IPS-11a (cell line): ENCODE results near the gene NINL.
"Not testable (repeated sequence)": the region's sequence is repeated elsewhere in the genome, so short reads cannot be mapped to it uniquely, and the experiment has no call there.

Experiments used
- H3K4me3 ChIP-seq: one replicate; pipeline ENCODE4 v1.5.1; 2013; ENCODE audit warnings: low read depth, low read length, control low read depth

The NINL gene

DNA sequence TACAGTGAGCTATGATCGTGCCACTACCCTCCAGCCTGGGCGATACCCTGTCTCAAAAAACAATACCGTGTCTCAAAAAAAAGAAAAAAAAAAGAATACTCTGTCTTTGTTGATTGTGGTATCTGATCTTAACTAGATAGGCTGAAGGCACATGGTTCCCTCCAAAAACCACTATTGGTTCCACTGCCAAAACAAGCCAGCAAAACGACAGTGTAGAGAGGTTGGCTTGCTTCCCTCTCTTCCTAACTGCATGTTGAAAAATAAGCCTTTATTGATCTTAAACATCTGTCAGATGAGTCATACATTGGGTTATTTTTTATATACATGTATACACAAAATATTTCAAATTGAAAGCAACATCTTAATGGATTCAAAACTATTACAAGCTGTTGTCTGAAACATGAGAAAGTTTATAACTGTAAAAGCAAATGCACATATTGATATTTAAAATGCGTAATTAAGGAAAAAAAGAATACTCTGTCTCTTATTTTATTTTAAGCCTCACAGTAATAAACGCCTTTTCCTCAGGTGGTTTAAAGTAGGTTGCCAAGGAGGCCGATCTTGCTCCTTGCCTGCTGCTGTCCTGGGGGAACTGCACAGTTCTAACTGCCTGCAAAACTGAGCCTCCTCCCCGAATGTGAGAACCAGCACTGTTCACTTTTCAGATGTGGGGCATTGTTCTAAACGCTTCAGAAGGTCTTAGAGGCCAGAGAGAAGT is 7.0 kb upstream of the NINL start:
- H3K4me3 ChIP-seq, result no peak overlapping the region

GRCh38 chr20:25590778-25591177 is 5.4 kb upstream of the NINL start:
- not testable (repeated sequence) for H3K4me3 ChIP-seq

- H3K4me3 ChIP-seq, result no peak overlapping the region
These were observed 3.2 kb upstream of the NINL start for GRCh38 chr20:25588491-25588890.

GRCh38 chr20:25587536-25587935 is 2.2 kb upstream of the NINL start:
- H3K4me3 ChIP-seq, result no peak overlapping the region

- H3K4me3 ChIP-seq, result no peak overlapping the region
These were observed 1.5 kb upstream of the NINL start for GRCh38 chr20:25586877-25587276.

DNA sequence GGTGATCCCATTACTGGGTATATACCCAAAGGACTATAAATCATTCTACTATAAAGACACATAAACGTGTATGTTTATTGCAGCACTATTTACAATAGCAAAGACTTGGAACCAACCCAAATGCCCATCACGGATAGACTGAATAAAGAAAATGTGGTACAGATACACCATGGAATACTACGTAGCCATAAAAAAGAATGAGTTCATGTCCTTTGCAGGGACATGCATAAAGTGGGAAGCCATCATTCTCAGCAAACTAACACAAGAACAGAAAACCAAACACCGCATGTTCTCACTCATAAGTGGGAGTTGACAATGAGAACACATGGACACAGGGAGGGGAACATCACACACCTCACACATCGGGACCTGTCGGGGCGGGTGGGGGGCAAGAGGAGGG is 1.7 kb downstream of the NINL start:
- H3K4me3 ChIP-seq, result not testable (repeated sequence)

GRCh38 chr20:25580711-25581110 is 4.6 kb downstream of the NINL start:
- no peak overlapping the region for H3K4me3 ChIP-seq

DNA sequence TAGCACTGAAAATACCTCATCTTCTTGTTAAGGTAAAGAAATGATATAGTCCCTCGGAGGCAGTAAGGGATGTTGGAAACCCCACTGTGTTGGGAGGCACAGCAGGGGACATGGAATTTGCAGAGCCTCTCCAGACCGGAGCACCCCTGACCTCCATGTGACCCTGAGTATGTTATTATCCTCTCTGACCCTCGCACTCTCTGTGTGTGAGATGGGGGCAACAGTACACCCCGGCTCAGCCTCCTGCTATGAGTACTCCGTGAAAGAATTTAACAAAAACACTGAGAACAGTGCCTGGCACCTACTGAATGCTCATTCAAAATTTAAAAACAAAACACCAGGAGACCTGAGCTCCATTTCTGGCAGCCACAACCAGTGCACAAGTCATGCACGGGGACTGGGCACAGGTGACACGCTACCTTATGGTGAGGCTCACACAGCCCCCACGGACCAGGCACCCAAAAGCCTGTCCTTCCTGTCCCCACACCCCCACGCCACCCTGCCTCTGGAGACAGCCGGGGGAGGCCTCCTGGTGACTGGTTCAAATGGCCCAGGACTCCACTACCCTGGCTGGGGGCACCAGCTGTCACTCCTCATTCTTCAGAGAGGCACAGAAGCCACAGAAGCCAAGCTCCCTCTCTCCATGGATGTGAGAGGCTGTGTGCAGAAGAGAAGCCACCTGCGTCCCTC is 6.1 kb downstream of the NINL start:
- no peak overlapping the region for H3K4me3 ChIP-seq

- H3K4me3 ChIP-seq, result no peak overlapping the region
These were observed 8.4 kb downstream of the NINL start for GRCh38 chr20:25576783-25577530.

- H3K4me3 ChIP-seq, result no peak overlapping the region
These were observed 10.9 kb downstream of the NINL start for GRCh38 chr20:25574411-25574810.

DNA sequence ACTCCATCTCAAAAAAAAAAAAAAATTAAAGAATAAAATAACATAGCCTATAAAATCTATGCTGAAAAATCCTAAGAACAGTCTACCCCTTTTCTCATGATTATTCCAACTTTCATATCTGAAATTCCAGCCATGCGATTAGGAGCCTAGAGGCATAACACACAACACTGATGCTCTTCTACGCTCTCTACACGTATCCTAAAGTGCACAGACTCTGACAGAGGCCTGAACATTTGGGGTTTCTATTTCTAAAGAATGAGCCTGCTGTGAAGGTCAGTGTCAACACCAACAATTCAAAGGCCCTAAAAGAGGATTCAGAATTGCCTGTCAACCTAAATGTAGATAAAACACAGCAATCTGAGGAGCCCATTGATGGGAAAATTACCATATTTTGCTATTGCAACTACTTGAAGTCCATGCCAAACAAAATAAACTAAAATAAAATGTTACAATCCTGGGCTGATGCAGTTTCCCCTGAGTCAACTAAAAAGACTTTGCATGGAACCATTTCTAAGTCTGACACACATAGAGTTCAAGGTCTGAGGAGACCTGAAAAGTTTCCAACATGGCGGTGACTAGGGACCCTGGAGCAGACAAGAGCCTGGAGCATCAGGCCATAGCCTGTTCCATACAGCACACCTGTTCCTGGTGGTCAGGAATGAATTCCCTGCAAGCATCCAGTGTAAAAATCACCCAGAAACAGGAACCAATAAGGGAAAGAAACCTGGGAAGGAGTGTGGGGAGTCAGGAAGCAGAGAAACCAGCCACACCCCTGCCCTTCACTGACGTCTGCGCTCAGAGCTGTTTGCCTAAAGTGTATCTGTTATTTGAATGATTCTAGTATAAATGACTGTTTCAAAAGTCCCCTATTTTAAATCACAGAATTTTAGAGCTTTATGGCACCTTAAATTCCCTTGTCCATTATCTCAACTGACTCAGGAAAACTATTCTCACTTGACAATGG is 11.8 kb downstream of the NINL start:
- H3K4me3 ChIP-seq, result no peak overlapping the region

DNA sequence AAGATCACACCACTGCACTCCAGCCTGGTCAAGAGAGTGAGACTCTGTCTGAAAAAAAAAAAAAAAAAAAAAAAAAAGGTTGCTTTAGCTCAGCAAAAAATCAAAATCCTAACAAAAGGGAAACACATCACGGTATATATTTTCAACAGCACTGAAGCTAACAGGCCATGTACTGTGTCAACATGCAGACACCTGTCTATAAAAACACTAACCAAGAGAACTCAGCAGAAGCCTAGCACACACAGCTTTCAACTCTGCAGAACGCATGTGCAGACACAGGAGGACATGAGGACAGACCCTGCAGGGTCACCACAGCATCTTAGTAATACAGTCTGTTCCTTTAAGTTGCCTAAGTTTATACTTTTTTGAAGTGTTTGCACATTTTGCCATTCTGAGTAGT is 13.5 kb downstream of the NINL start:
- H3K4me3 ChIP-seq, result no peak overlapping the region

DNA sequence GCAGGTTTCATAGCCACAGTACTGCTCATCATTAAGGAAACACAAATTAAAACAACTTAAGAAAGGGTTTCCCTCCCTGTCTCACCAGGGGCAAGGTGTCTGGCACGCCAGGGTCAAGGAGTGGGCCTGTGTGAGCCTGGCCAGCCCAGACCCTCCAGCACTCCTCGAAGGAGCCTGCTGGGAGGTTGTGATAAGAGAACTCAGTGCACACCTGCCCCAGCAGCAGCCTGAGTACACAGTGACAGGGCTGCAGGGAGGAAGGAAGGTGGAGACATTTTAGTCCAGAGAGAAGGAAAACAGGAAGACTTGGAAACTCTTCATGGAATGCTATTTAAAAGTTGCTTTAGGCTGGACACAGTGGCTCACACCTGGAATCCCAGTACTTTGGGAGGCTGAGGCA is 14.1 kb downstream of the NINL start:
- no peak overlapping the region for H3K4me3 ChIP-seq

DNA sequence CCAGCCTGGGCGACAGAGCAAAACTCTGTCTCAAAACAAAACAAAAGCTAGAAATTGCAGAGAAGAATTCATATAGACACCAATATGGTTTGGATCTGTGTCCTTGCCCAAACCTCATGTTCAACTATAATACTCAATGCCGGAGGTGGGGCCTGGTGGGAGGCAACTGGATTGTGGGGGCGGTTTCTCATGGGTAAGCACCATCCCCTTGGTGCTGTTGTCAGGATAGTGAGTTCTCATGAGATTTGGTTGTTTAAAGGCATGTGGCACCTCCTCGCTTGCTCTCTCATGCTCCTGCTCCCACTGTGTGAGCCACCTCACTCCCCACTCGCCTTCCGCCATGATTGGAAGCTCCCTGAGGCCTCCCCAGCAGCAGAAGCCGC is 15.2 kb downstream of the NINL start:
- H3K4me3 ChIP-seq, result no peak overlapping the region

GRCh38 chr20:25567286-25567685 is 18.0 kb downstream of the NINL start:
- no peak overlapping the region for H3K4me3 ChIP-seq

- no peak overlapping the region for H3K4me3 ChIP-seq
These were observed 18.5 kb downstream of the NINL start for GRCh38 chr20:25566821-25567220.

DNA sequence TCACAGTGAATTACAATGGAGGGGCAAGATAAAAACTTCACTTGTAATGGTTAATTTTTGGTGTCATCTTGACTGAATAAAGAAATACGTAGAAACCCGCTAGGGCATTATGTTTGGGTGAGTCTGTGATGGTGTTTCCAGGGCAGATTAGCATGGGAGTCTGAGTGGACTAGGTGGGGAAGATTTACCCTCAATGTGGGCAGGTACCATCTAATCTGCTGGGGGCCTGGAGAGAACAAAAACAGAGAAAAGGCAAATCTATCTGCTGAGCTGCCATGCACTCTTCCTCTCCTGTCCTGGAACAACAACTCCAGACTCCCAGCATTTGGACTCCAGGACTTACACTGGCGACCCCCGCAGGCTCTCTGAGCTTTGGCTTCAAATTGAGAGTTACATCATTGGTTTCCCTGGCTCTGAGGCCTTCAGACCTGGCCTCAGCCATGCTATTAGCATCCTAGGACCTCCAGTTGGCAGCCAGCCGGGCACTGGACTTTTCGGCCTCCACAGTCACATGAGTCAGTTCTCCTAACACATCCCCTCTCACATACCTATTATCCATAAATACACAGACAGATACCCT is 19.7 kb downstream of the NINL start:
- no peak overlapping the region for H3K4me3 ChIP-seq

DNA sequence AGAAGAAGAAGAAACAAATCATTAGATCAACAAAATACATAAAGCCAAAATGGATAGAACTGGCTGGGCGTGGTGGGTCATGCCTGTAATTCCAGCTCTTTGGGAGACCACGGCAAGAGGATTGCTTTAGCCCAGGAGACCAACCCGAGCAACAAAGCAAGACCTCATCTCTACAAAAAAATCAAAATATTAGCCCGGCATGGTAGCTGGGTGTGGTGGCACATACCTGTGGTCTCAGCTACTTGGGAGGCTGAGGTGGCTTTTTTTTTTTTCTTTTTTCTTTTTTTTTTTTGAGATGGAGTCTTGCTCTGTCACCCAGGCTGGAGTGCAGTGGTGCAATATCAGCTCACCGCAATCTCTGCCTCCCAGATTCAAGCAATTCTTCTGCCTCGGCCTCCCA is 21.5 kb downstream of the NINL start:
- H3K4me3 ChIP-seq, result no peak overlapping the region

DNA sequence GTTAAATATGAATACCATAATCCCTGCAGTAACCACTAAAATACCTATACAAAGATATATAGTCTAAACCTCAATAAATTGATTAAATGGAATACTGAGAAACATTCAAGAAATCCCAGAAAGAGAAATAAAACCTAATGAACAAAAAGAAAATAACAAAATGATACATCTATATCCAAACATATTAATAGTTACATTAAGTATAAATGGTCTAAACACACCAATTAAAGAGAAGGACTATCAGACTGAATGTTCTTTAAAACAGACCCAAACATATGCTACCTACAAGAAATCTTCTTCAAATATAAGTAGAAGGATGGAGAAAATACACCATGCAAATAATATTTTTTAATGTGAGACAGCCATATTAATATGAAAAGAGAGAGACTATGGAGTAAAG is 22.0 kb downstream of the NINL start:
- no peak overlapping the region for H3K4me3 ChIP-seq

- not testable (repeated sequence) for H3K4me3 ChIP-seq
These were observed 23.6 kb downstream of the NINL start for GRCh38 chr20:25561771-25562170.
